Forelimb muscle (tissue), 1 donor: ENCODE results near the gene PPP2R5B. TPM values are rescaled to one million over a fixed set of nuclear protein-coding genes. Genes with fewer than 3 reads are reported as not detected.

Experiments
- DNase-seq: peaks from one replicate; pipeline ENCODE4 v3.0.0-alpha.2; 2013; ENCODE audit warnings: low read depth
- polyA plus RNA-seq: library from polyadenylated mRNA; unstranded; fragments of 120-200 nt; gene quantifications from one replicate; pipeline ENCODE4 v1.2.1, GENCODE V29; 2013; ENCODE audit not compliant: insufficient read length

The PPP2R5B gene
- polyA plus RNA-seq, 1 donor: 9.9 TPM

DNA sequence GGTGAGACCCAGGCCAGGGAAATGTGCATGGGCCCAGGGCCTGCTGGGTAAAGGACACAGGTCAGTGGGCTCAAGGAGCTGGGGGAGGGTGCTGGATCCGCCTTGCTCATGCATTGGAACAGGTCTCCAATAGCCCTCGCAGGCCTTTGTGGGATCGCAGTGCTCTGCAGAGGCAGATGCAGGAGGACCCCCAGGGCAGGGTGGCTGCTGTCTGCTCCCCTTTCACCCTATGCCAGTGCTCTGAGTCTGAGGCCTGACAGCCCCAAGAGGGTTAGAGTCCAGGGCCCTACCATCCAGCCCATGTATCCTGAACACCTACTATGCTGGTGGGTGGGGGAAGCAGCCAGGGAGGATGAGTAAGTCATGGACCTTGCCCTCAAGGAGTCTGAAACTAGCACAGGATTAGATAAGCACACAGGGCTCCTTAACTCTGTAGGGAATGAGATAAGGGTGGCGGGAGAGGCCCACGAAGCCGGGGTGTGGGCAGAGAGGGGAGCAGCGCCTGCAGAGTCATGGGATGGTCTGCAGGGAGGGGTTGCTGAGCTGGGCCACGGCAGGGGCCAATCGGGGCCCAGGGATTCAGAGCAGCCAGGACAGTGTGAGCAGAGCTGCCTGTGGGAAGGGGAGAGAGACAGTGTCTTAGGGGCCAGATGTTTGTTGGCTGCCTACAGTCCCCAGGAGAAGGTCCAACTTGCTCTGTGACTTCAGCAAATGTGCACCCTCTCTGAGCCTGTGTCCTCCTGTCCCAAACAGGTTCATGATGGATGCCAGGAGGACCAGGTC is 35.6 kb upstream of the PPP2R5B start:
- no peak for DNase-seq

DNA sequence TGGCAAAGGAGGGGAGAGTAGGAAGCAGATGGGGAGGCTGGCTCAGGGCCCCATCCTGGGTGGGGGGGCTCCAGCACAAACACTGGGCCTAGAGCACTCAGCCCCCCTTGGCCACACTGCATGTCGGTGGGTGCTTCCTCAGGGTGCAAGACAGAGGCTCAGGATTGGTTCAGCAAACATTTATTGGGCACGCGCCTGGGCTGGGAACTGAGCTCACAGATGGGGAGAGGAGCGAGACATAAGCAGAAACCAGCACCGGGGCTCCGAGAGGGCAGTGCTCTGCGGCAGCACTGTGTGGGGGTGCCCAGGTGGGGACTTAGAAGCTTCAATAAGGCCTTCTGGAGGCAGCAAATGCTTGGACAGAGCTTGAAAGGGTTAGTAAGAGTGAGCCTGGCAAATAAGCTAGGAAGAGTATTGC is 34.0 kb upstream of the PPP2R5B start:
- DNase-seq: no peak

DNA sequence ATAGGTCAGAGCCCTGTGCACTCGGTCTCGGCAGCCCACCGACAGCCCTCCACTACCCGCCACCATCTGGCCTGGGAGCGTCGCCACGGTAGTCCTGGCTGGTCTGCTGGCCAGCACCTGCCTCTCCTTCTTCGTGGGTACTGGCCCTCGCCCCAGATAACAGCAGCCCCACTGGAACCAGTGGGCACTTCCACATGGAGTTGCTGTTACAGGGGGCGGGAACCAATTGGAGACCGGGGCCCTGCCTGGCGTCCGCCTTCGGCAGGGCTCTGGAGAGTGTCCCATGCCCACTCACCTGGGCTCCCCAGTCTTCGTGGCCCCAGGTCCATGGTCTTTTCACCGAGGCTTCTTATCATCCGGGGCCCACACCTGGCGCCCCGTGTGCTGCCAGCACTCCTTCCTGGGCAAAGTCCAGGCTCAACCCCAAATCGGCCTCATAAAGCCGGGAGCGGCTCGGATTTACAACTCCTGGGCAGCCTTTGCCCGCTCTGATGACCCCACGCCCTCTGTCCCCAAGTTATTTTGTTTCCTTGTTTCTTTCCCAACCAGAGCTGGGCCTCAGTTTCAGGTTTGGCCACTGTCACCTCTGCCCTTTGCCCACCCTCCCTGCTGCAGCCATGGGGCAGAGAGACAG is 33.2 kb upstream of the PPP2R5B start:
- no peak for DNase-seq

DNA sequence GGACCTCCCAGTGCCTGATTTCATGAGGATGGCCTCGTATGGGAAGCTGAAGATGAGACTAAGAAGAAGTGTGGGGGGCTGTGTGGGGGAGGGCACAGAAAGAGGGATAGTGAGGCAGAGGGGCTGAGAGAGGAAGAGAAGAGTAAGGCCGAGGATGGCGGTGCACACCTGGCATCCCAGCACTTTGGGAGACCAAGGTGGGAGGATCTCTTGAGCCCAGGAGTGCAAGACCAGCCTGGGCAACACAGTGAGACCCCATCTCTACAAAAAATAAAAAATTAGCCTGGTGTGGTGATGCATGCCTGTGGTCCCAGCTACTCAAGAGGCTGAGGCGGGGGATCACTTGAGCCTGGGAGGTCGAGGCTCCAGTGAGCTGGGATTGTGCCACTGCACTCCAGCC is 32.6 kb upstream of the PPP2R5B start:
- DNase-seq: no peak

DNA sequence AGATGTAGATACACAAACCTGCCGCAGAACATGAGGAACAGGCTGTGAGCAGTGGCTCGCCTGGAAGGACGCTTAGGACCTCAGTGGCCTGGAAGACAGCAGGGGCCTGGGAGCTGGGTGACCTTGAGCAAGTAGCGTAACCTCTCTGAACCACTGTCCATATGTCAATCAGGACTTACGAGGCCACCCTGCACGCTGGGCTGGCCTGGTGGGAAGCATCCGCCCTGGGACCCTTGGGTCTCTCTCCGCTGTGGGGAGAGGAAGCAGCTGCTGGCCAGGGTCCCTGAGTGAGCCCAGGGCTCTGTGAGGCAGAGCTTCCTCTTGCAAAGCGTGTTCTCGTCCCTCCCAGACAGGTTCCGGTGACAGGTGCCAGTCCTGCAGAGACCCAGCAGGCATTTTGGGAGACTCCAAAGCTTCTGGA is 32.1 kb upstream of the PPP2R5B start:
- DNase-seq: no peak

DNA sequence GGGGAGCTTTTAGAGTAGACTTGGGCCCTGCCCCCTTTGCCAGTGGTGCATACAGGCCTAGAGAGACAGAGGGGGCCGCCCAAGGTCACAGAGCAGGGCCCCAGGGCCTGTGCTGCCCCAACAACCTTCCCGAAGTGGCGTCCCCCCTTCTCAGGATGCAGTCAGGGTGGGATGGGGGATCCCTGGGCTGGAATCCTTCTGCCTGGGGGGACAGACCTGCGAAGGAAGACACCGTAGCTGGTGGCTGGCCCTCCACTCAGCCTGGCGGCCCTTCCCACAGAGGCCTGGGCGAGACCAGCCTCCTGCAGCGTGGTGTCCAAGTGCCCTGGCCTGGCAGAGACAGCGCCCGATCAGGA is 31.7 kb upstream of the PPP2R5B start:
- no peak for DNase-seq

DNA sequence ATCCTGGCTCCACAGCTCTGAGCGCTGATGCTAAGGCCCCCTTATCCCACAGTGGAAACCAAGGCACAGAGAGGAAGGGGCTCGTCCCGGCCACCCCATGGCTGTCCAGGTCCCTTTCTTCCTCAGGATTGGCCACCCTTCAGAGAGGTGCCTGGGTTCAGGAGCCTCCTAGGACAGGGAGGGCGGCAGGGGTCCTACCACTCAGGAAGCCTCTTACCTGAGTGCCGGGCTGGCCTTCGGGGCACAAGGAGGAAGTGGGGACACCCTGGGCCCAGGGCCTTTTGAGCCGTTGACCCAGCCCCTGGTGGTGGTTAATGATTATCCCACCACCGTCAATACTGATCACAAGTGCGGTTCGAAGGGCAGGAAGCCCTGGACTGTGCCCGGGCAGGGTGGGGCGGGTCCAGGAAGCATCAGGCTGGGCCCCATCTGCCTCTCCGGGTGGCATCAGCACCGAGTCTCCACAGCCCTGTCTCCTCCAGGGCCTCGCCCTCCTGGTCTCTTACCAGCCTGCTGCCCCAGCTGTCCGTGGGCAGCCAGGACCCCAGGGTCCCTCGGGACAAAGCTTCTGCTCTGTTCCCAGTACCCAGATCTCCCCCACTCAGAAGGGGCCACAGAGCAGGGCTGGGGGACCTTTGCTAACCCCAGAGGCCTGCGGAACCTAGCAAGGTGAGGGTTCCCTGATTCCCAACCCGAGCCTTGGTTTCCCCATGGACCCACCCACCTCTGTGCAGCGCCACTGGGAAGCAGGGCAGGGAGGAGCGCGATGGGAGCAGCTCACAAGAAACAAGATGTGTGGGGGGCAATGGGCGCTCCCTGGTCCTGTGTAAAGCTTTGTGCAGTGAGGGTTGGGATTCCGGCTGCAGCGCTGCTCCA is 31.1 kb upstream of the PPP2R5B start:
- DNase-seq: no peak

DNA sequence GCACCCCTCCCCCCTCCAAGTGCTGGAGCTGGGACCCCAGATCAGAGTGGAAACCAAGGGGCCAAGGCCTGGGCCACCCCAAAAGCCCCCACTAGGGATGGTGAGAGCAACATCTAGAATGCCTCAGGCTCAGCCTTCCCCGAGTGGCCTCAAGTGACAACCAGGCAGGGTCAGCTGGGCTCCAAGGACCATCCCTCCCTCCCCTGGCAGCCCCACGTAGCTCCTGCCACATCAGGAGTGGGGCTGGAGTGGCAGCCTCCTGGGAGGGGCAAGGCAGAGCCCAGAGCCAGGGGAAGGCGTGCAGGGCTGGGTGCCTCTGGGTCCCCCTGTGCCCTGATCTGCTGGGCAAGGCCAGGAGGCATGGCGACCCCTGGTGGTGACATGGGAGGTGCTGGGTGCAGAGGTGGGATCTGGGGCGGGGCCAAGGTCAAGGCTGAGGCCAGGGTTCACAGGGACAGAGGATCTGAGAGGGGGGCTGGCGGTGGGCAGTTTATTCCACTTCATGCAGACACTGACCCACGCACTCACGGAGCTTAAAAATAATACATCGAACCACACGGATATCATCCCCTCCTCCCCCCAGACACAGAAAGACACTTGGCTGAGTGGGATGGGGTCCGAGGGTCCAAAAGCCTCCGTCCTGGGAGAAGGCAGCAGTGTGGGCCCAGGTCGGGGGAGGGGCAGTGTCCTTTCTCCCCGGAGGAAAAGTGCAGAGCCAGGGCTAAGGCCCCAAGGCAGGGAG is 30.2 kb upstream of the PPP2R5B start:
- no peak for DNase-seq

DNA sequence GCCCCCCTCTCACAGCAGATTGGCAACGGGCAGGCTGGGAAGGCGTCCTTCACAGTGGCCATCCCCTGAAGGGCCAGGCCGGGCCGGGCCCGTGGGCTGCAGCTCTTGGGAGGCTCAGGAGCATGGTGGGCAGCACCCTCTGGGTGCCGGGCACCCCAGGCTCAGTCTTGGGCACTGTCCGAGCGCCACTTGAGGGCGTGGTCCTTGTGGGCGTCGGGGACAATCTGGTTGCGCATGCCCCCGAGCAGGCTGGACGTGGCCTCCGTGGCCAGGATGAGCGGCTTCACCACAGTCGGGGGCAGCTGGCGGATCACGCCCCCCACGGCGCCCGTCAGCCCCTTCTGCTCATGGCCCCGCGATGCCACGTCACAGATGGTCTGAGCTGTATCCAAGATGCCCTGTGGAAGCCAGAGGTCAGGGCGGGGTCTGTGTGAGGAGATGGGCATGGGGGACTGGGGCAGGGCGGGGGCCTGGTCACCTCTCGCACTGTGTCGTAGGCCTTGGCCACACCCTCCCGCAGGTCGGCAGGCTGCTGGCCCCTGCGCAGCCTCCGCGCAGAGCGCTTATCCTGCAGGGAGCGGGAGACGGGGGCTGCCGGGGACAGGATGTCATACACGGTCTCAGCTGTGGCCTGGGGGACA is 29.6 kb upstream of the PPP2R5B start:
- no peak for DNase-seq

DNA sequence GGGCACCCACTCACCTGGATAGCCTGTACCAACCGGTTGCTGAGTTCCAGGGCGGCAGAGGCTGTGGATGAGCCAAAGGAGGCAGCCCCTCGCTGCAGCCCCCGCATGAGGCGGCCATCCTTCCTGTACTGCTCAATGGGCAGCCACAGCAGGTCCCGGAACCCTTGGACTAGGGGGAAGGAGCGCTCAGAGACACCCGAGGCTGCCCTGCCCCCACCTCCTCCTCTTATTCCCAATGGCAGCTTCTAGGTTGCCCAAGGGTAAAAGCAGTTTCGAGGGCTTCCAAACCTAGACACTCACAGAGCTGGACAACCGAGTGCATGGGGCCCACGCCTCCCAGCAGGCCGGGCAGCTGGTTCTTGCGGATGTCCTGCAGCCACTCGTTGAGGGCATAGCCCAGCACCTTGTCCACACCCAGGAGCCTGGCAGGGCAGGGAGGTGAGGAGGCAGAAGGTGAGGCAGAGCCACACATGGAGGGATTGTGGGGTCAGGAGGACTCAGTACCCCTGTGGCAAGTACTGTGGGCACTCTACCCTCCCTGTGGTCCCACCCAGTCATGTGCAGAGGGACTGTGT is 28.0 kb upstream of the PPP2R5B start:
- DNase-seq: no peak

DNA sequence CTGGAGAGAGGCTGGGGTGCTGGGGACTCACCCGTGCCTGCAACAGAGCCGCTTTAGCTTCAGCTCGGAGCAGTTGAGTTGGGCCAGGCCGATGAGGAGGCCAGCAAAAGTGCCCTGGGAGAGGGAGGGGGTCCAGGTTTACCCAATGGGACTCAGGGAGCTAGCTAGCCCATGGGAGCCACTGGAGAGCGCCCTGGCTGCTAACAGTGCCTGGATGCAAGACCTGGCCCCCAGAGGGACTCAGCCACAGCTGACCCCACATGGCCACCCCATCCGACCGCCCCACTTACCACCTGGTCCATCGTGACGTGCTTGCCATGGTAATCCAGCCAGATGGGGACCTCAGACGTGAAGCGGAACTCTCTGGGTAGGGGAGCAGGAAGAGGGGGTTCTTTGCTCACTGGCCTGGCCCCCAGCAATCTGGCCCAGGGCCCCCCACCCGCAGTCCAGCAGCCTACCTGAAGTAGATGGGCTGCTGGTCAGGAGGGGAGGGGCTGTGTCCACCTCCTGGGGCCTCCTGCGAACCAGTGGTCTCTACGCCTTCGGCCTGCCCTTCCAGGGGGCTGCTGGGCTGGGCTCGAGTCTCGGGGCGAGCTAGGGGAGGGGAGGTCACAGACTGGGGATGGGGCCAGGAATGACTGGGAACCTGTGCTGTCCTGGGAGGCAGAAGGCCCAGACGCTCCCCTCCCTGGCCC is 27.0 kb upstream of the PPP2R5B start:
- DNase-seq: no peak

DNA sequence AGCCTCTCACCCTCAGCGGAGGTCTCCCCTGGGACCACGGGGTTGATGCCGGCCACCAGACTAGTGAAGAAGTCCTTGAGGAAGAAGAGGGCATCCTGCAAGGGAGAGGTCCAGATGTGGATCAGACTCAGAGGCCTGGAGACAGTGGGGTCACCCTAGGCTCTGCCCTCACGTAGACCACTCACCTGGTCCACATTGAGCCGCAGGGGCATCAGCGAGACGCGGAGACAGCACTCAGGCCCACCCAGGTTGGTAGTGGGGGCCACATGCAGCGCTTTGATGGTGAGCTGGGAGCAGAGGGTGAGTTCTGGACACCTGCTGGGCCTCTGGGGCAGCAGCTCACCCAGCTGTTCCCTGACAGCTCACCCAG is 26.4 kb upstream of the PPP2R5B start:
- DNase-seq: no peak

DNA sequence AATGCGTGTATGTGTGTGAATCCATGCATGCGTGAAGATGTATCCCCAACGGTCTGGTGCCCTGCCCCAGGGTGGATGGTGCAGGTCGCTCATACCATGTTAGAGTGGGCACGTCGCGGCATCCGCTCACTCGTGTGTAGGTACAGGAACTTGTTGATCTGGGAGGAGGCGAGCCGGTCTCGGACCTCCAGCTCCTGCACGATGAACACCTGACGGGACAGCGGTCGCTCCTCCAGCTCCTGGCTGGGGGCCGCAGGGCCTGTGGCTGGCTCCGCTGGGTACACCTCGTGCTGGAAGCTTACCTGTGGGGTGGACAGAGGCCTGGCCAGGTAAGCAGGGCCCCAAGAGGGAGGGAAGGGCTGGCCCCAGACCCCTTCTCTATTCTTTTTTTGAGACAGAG is 25.9 kb upstream of the PPP2R5B start:
- no peak for DNase-seq

DNA sequence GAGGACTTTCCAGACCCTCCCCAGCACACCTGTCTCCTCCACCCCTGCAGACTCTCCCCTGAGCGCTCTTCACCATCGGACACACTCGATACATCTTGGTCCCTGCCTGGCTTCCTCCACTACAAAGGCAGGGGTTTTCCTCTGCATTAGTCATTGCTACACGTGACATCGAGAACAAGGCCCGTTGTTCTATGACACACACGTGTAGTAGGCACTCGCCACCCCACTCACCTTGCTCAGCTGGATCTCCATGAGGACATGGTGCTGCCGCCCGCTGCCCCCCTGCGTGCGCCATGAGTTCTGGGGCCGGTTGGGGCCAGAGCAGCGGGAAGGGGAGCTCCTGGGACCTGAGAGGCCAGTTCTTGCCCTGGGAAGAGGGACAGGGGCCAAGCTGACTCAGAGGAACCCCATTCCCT is 24.2 kb upstream of the PPP2R5B start:
- no peak for DNase-seq

DNA sequence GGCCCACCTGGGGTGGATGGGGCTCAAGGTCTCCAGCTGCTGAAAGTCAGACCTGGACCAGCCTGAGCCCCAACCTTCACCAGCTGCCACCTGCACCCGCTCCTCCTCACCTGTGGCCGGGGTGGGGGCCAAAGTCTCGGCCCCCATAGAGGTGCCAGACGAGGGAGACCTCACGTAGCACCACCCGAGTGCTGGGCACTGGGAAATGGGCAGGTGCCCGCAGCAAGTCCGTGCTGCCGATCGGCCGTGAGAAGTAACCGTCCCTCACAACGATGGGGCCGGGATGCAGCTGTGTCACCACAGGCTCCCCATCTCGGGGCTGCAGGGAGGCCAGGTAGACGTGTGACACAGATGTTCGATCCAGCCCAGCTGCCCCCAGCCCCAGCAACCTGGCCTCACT is 23.7 kb upstream of the PPP2R5B start:
- no peak for DNase-seq

DNA sequence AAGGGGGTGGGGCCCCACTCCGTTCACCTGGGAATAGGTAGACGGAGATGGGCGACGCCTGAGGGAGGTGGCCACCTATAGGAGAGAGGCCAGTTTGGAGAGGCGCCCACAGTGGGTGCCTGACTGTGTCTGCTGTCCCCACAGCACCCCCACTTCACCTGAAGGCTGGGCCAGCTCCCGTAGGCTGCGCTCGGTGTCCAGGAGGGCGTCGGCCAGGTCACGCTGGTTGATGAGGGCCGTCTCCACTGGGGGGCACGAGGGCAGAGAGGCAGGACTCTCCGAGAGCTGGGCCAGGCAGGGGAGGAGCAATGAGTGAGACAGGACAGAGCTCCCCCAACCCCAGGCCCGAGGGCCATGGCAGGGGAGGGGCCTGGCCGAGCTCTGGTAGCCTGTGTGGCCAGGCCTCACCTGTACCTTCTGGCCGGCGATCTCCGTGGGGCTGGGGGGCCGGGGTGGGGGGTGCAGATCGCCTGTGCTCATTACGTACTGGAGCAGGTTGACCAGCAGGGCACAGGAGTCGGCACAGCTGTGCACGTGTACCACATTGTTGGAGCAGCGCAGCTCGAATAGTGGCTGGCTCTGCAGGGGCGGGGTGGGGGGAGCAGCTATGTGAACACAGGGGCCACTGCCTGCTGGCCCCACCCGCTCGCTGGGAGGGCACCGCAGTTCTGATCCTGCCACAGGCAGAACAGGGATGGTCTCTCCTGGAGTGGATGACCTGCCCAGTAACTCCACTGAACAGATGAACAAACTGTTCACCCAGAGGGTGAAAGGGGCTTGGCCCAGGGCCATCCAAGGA is 22.2 kb upstream of the PPP2R5B start:
- no peak for DNase-seq

DNA sequence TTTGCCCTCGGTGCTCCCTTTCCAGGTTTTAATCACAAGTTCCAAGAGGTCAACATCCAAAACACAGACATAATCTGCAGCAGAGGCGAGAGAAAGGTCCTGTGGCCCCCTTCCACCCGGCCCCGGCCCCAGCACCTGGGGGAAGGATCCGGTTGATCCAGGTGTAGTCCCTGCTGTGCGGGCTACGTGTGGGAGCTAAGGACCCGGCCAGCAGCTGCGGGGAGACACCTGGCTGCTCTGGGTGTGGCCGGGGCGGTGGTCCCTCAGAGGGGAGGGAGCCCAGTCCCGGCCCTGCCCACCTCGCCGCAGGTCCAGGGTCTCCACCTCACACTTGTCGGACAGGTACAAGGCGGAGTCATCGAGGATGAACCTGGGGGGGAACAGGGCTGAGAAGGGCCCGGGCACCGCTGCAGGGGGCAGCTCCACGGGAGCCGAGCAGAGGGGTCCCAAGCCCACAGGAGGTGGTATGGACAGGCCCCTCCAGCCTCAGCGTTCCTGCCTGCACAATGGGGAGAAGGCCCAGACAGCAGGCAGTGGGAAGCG is 21.1 kb upstream of the PPP2R5B start:
- no peak for DNase-seq

DNA sequence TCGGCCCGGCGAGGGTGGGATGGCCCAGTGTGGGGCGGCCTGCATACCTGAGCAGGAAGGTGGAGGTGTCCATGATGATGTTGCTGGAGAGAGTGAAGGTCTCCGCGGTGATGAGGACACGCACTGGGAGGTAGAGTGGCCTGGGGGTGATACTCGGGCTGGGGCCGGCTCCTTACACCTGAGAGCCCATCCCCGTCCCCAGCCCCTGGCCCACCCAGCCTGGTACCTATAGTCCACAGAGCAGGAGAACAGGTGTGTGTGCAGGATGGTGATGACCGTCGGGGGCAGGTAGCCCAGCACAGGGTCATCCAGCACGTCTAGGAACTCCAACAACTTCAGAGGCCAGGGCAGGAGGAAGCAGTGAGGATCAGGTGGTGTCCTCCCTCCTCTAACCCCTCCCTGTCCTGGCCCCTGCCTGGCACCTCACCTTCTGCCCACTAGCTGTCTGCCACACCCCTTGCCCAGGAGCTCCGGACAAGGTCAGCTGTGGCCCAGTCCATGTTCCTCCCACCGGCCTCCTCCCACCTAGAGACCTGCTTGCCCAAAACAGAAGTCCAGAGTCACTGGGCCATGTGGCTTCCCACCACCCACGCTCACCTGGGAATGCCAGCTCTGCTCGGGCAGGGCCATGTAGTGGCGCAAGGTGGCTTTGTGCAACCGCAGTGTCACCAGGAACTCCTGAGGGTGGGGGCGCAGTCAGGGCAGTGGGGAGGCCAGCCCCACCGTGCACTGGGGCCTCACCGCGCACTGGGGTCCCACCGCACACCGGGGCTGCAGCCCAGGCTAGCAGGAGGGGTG is 18.8 kb upstream of the PPP2R5B start:
- DNase-seq: no peak

DNA sequence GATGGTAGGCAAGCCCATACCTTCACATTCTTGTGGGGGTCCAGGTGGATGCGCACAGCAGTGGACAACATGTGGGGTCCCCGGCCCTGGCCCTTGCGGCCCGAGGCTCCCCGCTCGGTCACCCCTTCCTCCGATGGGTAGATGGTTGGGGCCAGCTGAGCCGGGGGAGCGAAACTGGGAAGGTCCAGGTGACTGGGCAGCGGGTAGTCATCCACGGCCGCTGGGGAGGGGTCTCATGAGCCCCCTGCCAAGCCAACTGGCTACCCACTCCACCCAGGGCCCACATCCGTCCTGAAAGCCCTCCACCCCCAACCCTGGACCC is 18.2 kb upstream of the PPP2R5B start:
- no peak for DNase-seq
